GM19025 (cell line): ENCODE data around the gene TFF3.

ENCODE experiments used
- ATAC-seq: cut with Tn5 transposase; IDR thresholded peaks from one replicate; pipeline ENCODE4 v1.9.1; 2021; ENCODE audit warnings: mild to moderate bottlenecking, low read depth, moderate library complexity; ENCODE audit not compliant: unreplicated experiment

TFF3 gene

DNA sequence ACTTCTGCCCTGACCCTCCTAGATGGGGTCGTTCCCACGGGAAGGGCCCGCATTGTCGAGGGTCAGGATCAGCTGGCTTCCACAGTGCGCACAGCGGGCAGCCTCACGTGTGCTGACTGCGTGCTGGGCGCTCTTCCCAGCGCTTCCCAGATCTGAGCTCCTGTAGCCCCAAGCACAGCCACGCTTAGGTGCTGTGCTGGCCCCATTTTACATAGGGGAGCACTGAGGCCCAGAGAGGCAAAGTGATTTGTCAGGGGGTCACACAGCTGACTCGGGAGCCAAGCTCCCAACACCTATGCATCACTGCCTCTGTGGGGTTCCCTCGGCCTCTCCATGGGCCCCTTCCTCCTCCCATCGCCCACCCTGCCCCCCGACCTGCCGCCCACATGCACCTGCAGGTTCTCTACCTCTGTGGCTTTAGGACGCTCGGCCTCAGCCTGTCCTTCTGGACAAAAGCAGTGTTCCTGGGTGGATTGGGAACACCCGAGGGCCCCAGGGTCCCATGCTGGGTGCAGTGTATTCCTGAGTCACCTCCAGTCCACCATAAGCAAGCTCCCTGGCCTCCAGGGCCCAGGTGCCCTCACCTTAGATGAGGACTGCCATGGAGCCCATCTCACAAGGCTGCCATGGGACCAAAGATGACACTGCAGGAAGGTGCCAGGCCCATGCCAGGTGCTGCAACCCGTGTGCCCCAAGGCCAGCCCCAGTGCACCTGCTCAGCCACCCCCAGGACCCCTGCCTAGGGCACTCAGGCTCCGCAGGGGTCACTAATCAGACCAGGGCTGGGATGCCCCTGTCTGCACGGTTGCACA lies 23.3 kb downstream of the TFF3 start:
- ATAC-seq = no peak

DNA sequence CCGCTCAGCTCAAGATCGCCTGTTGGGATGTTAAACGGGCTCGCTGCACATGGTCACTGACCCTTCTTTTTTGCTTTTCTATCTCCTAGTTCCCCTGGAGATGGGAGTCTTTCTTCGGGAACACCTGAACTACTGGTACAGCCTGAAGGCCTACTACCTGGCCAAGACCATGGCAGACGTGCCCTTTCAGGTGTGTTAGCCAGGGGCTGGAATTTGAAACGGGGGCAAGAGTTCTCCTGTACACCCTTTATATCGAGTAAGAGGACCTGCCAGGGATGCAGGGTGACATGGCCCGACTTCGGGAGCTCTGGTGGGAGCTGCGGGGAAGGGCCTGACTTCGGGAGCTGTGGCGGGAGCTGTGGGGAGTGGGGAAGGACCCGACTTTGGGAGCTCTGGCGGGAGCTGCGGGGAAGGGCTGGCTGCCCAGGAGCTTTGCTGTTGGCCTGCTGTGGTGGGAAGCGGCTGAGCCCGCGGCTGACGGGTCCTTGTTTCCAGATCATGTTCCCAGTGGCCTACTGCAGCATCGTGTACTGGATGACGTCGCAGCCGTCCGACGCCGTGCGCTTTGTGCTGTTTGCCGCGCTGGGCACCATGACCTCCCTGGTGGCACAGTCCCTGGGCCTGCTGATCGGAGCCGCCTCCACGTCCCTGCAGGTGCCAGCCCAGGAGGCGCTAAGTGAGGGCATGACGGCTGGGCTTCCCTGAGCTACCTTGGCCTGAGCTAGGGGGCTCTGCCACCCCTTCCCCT lies 24.0 kb downstream of the TFF3 start:
- no peak for ATAC-seq

GRCh38 chr21:42290505-42290904 lies 24.7 kb downstream of the TFF3 start:
- no peak for ATAC-seq

DNA sequence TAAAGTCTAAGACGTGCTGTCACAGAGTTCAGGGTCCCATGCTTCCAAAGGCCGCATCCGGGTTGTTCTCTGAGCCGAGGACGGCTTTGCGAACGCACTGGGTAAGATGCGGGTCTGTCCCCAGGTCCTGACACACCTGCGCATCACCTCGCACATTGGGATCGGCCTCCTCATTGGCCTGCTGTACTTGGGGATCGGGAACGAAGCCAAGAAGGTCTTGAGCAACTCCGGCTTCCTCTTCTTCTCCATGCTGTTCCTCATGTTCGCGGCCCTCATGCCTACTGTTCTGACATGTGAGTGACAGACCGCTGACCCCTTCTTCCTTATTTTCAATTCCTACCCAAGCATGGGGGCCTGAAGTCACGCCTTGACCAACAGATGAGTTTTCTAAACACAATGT lies 25.3 kb downstream of the TFF3 start:
- no peak for ATAC-seq

- no peak for ATAC-seq
Observed at GRCh38 chr21:42288962-42289361, 26.2 kb downstream of the TFF3 start.

DNA sequence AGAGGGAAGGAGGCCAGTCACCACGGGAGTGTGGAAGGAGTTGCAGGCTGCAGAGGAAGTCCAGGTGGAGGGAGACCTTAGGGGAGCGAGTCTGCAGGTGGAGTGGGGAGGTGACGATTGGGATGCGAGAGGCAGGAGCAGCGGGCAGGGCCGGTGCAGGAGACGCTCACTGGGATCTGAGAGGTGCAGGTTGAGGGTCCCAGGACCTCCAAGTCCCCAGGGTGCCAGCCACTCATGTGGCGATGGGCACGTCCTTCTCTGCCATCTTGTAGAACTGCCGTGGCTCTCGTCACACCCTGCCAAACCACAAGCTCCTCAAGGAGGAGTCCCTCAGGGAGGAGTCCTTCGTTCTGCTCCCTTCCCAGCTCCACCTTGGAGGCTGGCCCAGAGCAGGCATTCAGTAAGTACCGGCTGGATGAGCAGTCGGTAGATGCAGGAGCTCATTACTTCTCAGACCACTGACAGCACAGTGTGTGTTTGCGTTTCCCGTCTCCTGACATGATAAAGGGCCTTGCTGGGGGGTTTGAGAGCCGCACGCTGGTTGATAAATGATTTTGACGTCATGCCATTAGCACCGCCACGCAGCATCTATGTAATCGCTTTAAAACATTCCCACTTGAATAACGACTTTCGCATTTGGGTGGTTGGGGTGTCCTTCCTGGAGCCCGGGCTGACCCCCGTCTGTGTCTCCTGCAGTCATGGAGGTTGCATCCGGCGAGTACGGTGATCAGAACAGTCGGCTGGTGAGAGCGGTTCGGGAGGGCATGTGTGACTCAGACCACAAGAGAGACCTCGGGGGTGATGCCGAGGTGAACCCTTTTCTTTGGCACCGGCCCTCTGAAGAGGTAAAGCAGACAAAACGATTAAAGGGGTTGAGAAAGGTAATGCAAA lies 27.8 kb downstream of the TFF3 start:
- no peak for ATAC-seq

GRCh38 chr21:42286416-42286815 lies 28.8 kb downstream of the TFF3 start:
- no peak for ATAC-seq

DNA sequence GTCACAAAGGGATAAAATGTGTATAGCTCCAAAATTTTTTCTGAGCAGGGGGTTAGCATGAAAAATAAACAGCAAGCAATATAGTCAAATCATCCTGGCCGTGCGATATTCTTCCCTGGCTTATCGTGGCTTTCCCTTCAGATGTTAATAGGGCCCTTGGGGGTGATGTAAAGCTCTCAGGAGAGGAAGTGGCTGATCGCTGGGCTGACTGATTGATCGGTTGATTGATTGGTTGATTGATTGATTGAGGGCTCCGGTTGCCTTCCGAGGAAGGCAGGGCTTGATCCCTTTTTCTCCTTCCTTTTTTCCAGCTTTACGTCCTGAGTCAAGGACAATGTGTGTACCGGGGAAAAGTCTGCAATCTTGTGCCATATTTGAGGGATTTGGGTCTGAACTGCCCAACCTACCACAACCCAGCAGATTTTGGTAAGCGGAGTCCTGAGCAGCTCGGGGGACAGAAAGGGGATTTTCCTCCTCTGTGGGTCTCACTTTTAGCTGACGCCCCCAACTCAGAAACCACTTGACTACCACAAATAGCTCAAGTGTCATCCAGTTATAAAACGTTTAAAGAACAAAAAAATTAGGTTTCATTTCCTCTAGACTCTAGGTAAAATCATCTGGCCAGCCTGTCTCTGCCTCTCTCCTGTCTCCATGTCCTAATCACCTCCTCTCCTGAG lies 29.5 kb downstream of the TFF3 start:
- no peak for ATAC-seq

- ATAC-seq = no peak
Observed at GRCh38 chr21:42282715-42283114, 32.5 kb downstream of the TFF3 start.

GRCh38 chr21:42282021-42282420 lies 33.2 kb downstream of the TFF3 start:
- no peak for ATAC-seq

GRCh38 chr21:42281181-42281680 lies 34.0 kb downstream of the TFF3 start:
- ATAC-seq = no peak

GRCh38 chr21:42280356-42281180 lies 34.6 kb downstream of the TFF3 start:
- ATAC-seq = no peak

DNA sequence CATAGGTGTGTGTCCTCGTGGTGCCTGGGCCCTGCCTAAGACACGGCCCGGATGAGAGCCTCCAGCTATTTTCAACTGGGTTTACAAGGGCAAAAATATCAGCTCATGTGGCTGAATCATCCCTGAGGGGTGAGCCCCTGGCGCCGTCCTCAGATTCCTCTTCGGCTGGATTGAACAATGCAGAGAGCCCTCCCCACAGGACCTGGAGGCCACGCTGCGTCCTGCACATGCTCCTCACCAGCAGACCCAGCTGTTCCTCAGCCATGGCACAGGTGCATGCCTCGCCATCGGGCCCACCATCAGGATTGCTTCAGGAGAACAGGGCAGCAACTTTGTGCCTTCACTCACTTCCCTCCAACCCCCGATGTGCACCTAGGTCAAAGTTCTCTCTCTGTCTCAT lies 35.3 kb downstream of the TFF3 start:
- ATAC-seq = no peak

- no peak for ATAC-seq
Observed at GRCh38 chr21:42279341-42279871, 35.8 kb downstream of the TFF3 start.

DNA sequence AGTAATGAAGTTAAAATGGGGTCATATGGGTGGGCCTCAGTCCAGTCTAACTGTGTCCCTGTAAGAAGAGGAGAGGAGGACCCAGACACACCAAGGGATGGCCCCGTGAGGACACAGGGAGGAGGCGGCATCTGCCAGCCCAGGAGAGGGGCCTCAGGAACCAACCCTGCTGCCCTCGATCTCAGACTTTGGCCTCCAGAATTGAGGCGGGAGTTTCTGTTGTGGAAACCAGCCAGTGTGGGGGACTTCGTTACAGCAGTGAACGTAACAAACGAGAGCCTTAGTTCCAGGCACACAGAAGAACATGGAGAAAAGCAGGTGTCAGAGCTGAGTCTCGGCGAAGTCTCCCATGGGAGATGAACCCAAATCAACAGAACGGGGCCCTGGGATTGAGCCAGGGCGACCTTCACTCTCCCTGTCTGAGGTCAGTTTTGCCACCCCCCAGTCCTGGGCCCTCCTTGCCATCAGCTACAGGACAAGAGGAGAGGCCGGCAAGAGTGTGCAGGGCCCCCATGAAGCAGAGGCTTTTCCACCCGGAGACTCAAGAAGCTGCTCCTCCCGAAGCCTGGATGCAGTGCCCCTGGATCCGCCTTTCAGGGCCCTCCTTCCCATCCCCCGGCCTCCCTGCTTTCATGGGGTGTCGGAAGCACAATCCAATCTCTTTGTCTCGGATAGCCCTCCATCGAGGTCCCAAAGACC lies 36.6 kb downstream of the TFF3 start:
- ATAC-seq = no peak

GRCh38 chr21:42277593-42277992 lies 37.6 kb downstream of the TFF3 start:
- ATAC-seq = no peak

- ATAC-seq = no peak
Observed at GRCh38 chr21:42276526-42277154, 38.6 kb downstream of the TFF3 start.

DNA sequence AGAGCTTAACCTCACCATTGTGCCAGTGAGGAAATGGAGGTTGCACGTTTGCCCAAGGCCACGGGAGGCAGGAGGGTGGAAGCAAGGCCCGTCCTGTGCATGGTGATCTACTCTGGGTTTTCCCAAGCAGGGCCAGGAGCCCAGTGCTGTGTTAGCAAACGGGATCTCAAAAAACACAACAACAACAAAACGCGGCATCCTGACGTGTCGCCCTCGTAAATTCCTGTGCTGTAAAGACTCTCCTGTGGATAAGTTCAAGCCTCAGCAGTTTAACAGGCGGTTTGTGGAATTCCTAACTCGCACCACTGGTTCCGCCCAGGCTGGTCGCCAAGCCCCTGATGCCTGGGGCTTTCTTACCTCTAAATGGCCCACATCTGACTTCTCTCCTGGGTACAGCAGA lies 39.1 kb downstream of the TFF3 start:
- ATAC-seq = no peak
